AG04450 (cell line): ENCODE data around the gene LYPLA2. TPM values are rescaled to one million over a fixed set of nuclear protein-coding genes. Genes with fewer than 3 reads are reported as not detected.
A peak's percentile ranks its signal among the peaks of the same experiment; 100 is the strongest.

ENCODE experiments used
- CTCF ChIA-PET: fragments of 300-600, 350-600 bp; formaldehyde crosslinking; extraction: SDS; loops from one replicate; lab custom pipeline; 2022; ENCODE audit warnings: antibody characterized with exemption, inconsistent platforms; lab: Charles Lee
- POLR2A ChIA-PET: fragments of 350-600 bp; formaldehyde crosslinking; extraction: SDS; loops from one replicate; lab custom pipeline; 2021; ENCODE audit warnings: antibody characterized with exemption, inconsistent platforms; lab: Yijun Ruan, JAX
- DNase-seq: peaks from one replicate; pipeline ENCODE4 v3.0.0-alpha.2; 2011; ENCODE audit warnings: low read depth, low spot score
- H3K27ac ChIP-seq: one replicate; pipeline ENCODE4 v1.5.1; 2012; ENCODE audit warnings: low read depth, low read length, control low read depth
- H3K27me3 ChIP-seq: one replicate; pipeline ENCODE4 v1.6.0; 2012; ENCODE audit warnings: low read length; ENCODE audit not compliant: control insufficient read depth, insufficient read depth
- H3K4me3 ChIP-seq: 2 replicates; pipeline ENCODE4 v1.5.1; 2011; ENCODE audit warnings: mild to moderate bottlenecking, low read depth, low read length, control low read depth
- H3K9me3 ChIP-seq: 2 replicates; pipeline ENCODE4 v1.5.1; 2012; ENCODE audit warnings: low read length; ENCODE audit not compliant: control insufficient read depth, insufficient read depth
- CTCF ChIP-seq: IDR thresholded peaks from 2 replicates; pipeline ENCODE4 v1.5.1; 2011; ENCODE audit warnings: low read depth, low read length, control low read depth, inconsistent platforms
- polyA plus RNA-seq: library from polyadenylated mRNA; depleted of rRNA; stranded (reverse); fragments of >200 nt; gene quantifications from 2 replicates; pipeline ENCODE4 v1.2.3, GENCODE V29; 2011

The LYPLA2 gene
- polyA plus RNA-seq, 1 experiment, result 27.1 TPM

- H3K9me3 ChIP-seq, result no peaks in the 10 kb centered on the region; the same call in 1 of the 2 replicates
- CTCF ChIA-PET, result interaction anchor here (0.6 to 2.0 kb wide), 3 partner anchors 13 to 21 kb away, joined by 3 to 8 read pairs (median 3); no protein-coding TSS in a partner anchor
- no peak for DNase-seq
- H3K27me3 ChIP-seq, result no peaks in the 10 kb centered on the region
- no peak for TF ChIP-seq CTCF
- no peak overlapping the region for H3K27ac ChIP-seq
- no peak overlapping the region for H3K4me3 ChIP-seq
- POLR2A ChIA-PET, result interaction anchor here (0.6 to 1.5 kb wide), 2 partner anchors 9 to 46 kb away, joined by 3 read pairs; partner anchors contain the start of gene ELOA
Measured at GRCh38 chr1:23788695-23789094, 2.2 kb upstream of the LYPLA2 start.

GRCh38 chr1:23791516-23792047 is 637 bp downstream of the LYPLA2 start:
- Histone ChIP-seq H3K27ac (no peak overlapping the region), H3K4me3 (peak overlapping the region; percentile 90), H3K27me3 (no peaks in the 10 kb centered on the region), H3K9me3 (no peaks in the 10 kb centered on the region; the same call in 1 of the 2 replicates)
- ChIA-PET CTCF (interaction anchor here (0.9 kb wide), 1 partner anchor 20 kb away, joined by 4 read pairs; no protein-coding TSS in a partner anchor), POLR2A (interaction anchor here (0.6 to 1.9 kb wide), 4 partner anchors 8 to 33 kb away, joined by 3 to 8 read pairs (median 6); partner anchors contain the start of genes HMGCL and PITHD1)
- DNase-seq, result no peak
- TF ChIP-seq CTCF, result no peak

GRCh38 chr1:23792151-23792945 is 1.4 kb downstream of the LYPLA2 start:
- DNase-seq, result no peak
- TF ChIP-seq CTCF, result no peak
- ChIA-PET POLR2A (interaction anchor here (0.8 to 1.1 kb wide), 2 partner anchors 14 to 33 kb away, joined by 3 to 4 read pairs; partner anchors contain the start of genes HMGCL and PITHD1), CTCF (interaction anchor here (0.9 kb wide), 1 partner anchor 20 kb away, joined by 4 read pairs; no protein-coding TSS in a partner anchor)
- Histone ChIP-seq H3K9me3 (no peaks in the 10 kb centered on the region; the same call in 1 of the 2 replicates), H3K27ac (no peak overlapping the region), H3K27me3 (no peaks in the 10 kb centered on the region), H3K4me3 (peak overlapping the region; percentile 90)

- no peak for DNase-seq
- Histone ChIP-seq H3K27me3 (no peaks in the 10 kb centered on the region), H3K9me3 (no peaks in the 10 kb centered on the region; the same call in 1 of the 2 replicates), H3K27ac (no peak overlapping the region), H3K4me3 (peak overlapping the region; percentile 90)
- POLR2A ChIA-PET, result no interaction called here
- CTCF ChIA-PET, result no interaction called here
- TF ChIP-seq CTCF, result no peak
Measured at GRCh38 chr1:23793018-23793781, 2.3 kb downstream of the LYPLA2 start.
